NCI-H1436 (cell line): ENCODE measurements around the gene GNAL.

Experiments
- DNase-seq: peaks from one replicate; lab custom pipeline; 2025; lab: John Stamatoyannopoulos, UW

The GNAL gene

GRCh38 chr18:11808001-11808855 lies 119.2 kb downstream of the GNAL start:
- no peak for DNase-seq

DNA sequence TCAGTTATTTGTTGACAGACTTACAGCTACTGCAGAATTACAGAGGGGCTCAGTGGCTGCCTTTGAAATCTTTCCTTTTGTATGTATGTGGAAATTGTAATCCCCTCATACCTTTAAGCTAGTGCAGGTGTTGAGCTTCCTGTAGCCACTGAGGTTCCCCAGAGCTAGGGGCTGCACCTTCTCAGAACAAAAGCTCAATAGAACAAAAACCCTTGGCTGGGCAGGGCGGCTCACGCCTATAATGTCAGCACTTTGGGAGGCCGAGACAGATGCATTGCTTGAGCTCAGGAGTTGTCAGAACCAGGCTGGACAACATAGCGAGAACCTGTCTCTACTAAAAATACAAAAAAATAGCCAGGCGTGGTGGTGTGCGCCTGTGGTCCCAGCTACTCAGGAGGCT lies 120.8 kb downstream of the GNAL start:
- DNase-seq = no peak

- no peak for DNase-seq
These were observed 121.3 kb downstream of the GNAL start for GRCh38 chr18:11810379-11810778.

GRCh38 chr18:11811009-11811408 lies 121.9 kb downstream of the GNAL start:
- DNase-seq = no peak

- no peak for DNase-seq
These were observed 128.2 kb downstream of the GNAL start for GRCh38 chr18:11817229-11817628.

DNA sequence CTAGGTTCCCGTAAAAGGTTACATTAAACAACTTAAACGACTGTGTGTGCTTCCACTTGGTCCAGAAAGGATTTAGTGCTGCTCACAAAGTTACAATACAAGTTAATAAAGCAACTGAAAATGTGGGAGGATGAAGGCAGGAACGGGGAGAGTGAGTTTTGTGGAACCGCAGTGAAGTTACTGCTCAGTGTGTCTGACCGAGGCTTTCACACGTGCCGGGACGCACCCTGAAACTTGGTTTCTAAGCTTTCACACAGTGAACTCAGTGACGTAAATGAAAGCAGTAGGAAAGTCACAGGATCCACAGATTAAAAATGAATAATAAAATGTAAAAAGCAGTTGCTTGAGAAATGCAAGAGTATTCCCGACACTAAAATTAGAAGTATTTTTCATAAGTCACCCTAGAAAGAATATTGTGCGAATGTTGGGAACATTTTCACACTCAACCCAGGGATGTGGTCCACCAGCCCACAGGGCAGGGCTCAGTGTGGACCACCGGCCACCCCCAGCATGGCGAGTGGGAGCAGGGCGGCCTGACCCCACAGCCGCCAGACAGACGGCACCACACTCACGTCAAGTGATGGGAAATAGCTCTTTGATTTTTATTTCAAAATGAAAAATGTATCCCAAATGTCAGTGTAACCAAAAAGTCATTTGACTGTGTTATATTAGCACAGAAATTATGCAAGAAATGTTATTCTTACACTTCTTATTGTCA lies 129.6 kb downstream of the GNAL start:
- no peak for DNase-seq

GRCh38 chr18:11819938-11820337 lies 130.9 kb downstream of the GNAL start:
- DNase-seq = no peak

DNA sequence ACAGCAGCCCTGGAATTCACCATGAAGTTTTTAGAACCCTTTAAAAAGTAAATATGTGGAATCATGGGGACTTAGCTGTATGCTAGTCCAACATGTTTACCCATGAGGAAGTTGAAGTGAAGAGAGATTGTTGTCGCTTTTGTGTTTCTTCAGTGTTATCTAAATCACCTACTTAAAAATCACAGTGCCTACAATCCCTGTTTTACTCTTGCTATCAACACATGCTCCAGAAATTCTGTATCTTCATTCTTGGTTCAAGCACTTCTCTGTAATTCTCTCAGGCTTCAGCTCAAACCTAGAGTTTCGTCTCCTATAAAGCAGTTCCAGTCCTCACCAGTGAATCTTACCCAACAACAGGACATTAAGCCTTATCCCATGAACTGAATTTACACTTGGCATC lies 131.6 kb downstream of the GNAL start:
- DNase-seq = no peak

DNA sequence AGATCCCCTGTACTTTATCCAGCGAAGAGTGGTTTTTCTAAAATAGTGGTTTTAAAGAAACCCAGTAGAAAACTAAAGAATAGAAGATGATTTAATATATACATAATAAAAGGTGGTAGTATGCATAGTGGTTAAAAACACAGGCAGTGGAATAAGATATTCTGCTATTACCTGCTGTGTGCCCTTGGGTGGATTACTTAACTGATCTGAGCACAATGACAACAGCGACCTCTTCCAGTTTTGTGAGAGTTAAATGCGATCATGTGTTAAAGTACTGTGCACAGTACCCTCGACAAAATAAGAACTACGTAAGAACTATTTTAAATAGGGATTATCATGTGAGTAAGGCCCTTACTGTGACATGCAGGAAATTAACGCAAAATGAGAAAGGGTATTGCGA lies 132.1 kb downstream of the GNAL start:
- no peak for DNase-seq

GRCh38 chr18:11821643-11822237 lies 132.7 kb downstream of the GNAL start:
- no peak for DNase-seq

- DNase-seq = no peak
These were observed 134.5 kb downstream of the GNAL start for GRCh38 chr18:11823545-11823944.

DNA sequence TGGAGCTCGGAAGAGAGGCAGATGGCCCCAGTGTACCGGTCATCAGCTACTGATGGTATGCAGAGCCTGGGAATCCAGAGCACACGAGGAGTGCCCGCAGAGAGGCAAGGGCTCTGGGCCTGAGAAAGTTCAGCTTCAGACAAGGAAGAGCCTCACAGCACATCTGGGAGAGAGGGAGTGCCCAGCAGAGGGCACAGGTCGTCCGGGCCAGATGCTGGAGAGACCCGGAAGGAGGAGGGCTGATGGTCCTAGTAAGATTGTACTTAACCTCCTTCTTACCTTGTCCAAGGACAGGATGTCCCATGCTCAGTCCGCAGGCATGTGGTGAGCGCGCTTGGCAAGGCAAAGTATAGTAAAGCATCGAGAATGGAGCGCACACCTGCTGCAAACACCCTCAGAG lies 137.8 kb downstream of the GNAL start:
- DNase-seq = no peak

- no peak for DNase-seq
These were observed 139.8 kb downstream of the GNAL start for GRCh38 chr18:11828786-11829432.

DNA sequence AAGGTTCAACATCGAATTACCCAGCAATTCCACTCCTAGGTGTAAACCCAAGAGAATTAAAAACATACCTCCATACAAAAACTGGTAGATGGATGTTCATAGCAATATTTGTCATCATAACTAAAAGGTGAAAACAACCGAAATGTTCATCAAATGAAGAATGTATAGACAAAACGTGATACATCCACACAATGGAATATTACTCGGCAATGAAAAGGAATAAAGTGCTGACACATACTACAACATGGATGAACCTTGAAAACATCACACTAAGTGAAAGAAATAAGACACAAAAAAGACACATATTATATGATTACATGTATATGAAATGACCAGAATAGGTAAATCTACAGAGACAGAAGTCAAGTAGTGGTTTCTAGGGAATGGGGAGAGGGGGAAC lies 141.5 kb downstream of the GNAL start:
- no peak for DNase-seq

DNA sequence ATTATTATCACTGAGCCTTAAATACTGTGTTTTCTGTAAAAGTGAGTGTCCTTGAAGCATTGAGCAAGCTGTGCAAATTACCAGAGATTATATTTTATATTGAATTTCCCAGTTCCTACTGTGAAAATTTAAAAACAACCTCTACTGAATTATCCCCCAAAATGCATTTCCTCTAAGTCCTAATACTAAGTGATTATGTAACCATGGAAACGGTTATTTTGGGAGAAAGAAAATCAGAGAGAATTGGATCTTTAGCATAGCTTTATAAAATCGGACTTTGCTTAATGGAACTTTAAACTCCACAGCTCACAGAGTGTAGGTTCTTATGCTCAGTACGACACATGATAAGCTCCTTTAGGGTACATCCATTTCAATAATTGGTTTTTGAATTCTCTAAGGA lies 142.9 kb downstream of the GNAL start:
- DNase-seq = no peak

GRCh38 chr18:11834772-11835171 lies 145.7 kb downstream of the GNAL start:
- no peak for DNase-seq

DNA sequence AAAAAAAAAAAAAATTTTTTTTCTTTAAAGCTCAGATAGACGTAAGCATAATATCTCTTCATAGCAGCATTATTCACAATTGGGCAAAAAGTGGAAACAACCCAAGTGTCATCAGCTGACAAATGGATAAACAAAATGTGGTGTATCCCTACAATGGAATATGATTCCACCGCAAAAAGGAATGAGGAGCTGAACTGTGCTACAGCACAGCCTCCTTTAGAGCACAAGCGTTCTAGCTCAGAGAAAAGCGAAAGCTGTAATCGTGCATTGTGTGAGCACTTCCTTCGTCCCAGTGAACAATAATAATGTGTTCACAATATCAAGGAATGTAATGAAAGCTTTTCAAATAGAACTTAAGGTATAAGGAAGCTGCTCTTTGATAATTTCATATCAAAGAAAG lies 150.5 kb downstream of the GNAL start:
- no peak for DNase-seq

- DNase-seq = no peak
These were observed 151.4 kb downstream of the GNAL start for GRCh38 chr18:11840493-11840892.

DNA sequence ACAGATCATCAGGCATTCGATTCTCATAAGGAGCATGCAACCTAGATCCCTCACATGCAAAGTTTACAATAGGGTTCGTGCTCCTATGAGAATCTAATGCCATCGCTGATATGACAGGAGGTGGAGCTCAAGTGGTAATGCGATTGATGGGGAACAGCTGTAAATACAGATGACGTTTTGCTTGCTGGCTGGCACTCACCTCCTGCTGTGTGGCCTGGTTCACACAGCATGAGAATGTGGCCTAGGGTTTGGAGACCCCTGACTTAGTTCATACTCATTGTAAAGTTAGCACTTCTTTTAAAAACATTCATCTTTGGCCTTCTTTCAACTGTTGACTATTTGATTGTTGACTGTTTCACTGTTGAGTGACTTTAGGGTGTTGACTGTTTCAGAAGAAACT lies 153.5 kb downstream of the GNAL start:
- DNase-seq = no peak

DNA sequence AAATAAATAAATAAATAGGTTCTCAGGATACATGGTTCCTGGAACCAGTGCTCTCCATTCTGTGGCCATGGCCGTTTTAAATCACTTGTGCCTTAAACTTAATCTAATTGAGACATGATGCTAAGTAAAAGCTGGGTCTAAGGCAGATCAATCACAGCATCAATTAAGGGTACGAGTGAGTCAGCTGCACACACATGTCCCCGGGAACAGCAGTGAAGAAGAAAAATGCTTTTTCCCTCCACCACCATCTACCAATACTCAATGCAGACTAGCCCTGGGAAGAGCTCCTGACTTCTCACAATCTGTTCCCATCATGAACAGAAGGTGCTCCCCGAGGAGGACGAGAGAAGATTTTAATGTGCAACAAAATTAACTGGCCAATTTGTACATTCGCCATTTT lies 155.4 kb downstream of the GNAL start:
- no peak for DNase-seq

DNA sequence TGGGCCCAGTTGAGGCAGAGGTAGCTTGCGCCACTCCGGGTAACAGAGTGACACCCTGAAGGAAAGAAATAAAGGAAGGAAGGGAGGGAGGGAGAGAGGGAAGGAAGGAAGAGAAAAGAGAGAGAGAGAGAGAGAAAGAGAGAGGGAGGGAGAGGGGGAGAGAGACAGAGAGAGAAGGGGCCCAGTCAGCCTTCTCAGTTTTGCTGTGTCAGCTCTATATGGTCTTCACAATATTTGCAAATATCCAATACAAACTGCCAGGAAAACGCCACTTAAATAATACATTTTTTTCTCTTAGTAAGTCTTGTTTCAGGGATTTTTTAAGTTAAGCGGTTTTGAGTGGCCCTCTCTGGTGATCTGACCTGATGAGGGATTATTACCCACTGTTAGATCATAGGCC lies 156.6 kb downstream of the GNAL start:
- no peak for DNase-seq

DNA sequence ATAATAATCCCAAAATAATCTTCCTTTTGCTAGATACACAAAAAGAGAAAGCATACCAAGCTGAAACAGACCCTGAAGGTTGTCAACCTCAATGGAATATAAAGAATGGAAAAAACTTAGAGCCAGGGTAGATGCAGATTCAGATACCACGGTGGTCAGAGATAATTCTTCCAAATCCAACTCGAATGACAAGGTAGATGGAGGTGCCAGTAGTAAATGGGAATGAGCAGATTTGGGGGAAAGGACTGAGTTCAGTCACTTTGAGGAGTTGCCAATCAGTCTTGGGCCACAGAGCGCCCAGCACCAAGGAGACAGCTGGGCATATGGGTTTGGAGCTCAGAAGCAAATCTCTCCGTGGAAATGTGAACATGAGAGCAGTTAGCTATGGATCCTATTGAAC lies 158.7 kb downstream of the GNAL start:
- no peak for DNase-seq

DNA sequence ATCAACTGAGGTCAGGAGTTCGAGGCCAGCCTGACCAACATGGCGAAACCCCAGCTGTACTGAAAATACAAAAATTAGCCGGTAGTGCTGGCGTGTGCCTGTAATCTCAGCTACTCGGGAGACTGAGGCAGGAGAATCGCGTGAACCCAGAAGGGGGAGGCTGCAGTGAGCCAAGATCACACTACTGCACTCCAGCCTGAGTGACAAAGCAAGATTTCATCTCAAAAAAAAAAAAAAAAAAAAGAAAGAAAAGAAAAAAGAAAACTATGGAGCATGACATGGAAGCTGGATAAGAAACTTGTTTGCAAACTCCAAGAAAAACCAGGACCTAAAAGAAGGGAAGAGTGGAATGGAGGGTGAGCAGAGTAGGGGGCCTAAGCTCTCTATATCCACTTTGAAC lies 160.2 kb downstream of the GNAL start:
- DNase-seq = no peak
